ENCODE measurements around the gene AEN. TPM values are rescaled to one million over a fixed set of nuclear protein-coding genes. Genes with fewer than 3 reads are reported as not detected.
A peak's percentile ranks its signal among the peaks of the same experiment; 100 is the strongest.

AEN gene
- total RNA-seq, 1 donor from 2014 or later: 41.9 TPM

DNA sequence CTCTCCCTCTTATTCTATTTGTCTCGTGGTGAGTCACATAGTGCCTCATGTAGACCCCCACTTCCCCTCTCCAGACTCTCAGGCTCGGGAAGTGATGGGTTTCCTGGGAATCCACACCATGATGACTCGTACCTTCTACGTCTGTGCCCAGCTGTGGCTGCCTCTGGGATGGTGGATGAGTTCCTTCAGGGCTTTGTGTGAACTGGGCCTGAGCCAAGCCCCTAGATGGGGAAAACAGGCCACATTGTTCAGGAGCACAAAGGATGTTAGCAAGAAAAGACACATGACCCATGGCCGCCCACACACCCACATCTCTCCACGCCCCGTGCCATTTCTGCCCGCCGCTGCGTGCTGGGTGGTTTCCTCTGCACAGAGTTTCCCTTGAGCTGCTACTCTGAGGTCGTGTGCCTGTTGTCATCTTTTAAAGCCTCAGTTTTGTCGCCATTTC, 28.2 kb downstream of the AEN start:
- Mint-ChIP-seq H3K4me3 (peak overlapping the region; percentile 66), H3K27me3 (no peaks in the 10 kb centered on the region), H3K27ac (peak overlapping the region; percentile 96), H3K4me1 (peaks cover 92% of the 10 kb centered on the region), H3K9me3 (no peaks in the 10 kb centered on the region), H3K36me3 (ENCODE audit: low read depth) (peaks cover 63% of the 10 kb centered on the region)
- intact Hi-C loops (cut with micrococcal nuclease): no loop called here
- POLR2A ChIA-PET: interaction anchor here (0.9 to 1.7 kb wide), 7 partner anchors 10 to 439 kb away, joined by 3 to 6 read pairs (median 4); partner anchors contain the start of genes ABHD2 and AEN
- ATAC-seq (ENCODE audit: low read depth) (peak; percentile 83), DNase-seq (peak; percentile 44)
- CTCF ChIA-PET: interaction anchor here (0.6 to 1.5 kb wide), 3 partner anchors 15 to 1353 kb away, joined by 3 read pairs; no protein-coding TSS in a partner anchor
- TF ChIP-seq, protein P1, sequence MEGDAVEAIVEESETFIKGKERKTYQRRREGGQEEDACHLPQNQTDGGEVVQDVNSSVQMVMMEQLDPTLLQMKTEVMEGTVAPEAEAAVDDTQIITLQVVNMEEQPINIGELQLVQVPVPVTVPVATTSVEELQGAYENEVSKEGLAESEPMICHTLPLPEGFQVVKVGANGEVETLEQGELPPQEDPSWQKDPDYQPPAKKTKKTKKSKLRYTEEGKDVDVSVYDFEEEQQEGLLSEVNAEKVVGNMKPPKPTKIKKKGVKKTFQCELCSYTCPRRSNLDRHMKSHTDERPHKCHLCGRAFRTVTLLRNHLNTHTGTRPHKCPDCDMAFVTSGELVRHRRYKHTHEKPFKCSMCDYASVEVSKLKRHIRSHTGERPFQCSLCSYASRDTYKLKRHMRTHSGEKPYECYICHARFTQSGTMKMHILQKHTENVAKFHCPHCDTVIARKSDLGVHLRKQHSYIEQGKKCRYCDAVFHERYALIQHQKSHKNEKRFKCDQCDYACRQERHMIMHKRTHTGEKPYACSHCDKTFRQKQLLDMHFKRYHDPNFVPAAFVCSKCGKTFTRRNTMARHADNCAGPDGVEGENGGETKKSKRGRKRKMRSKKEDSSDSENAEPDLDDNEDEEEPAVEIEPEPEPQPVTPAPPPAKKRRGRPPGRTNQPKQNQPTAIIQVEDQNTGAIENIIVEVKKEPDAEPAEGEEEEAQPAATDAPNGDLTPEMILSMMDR (IDR thresholded peaks at IDR 0.05): no peak

DNA sequence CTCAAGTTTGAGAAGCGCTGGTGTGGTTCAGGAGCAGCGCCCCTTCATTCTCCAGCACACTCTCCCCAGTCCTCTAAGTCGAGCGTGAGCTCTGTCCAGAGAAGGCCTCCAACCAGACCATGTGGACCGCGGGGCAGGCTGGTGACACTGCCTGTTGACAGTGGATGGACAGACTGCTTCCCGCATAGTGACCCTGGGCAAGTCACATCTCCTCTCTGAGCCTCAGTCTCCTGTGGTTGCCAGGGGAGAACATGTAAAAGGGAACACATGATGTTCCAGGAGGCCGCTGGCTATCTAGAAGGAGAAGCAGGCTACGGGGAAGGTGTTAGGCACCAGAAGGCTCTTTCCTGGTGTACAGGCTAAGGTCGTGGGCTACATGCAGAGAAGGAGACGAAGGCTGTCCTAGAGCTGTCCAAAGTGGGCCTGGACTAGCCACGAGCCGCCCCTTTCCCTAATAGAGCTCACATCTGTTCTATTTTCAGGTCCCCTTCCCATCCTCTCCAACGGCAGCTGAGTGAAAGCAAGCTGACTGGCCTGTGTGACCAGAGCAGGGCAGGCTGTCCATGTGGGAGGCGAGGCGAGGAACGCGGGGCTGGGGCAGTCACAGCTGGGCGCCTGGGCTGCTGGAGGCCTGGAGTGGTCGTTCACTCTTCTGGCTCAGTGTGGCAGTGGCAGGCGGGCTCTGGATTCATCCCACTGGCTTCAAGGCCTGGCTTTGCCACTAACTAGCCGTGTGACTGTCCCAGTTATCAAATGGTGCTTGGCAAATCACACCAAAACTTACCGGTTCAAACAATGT, 28.8 kb downstream of the AEN start:
- intact Hi-C loops (cut with micrococcal nuclease): no loop called here
- H3K4me1 Mint-ChIP-seq: peaks cover 92% of the 10 kb centered on the region

DNA sequence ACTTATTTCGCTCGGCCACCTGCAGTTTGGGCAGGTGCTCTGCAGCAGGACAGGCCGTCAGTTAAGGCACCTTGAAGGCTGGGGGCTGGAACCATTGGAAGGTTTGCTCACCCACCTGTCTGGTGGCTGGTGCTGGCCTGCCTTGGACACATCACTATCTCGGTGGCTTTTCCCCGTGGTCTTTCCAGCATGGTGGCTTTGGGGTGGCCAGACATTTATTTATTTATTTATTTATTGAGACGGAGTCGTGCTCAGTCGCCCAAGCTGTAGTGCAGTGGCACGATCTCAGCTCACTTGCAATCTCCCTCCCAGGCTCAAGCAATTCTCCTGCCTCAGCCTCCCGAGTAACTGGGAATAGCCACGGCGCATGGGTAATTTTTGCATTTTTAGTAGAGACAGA, 29.4 kb downstream of the AEN start:
- POLR2A ChIA-PET: interaction anchor here (0.9 to 1.1 kb wide), 2 partner anchors 14 to 15 kb away, joined by 3 to 4 read pairs; no protein-coding TSS in a partner anchor

More for the DNA sequence above, 28.8 kb downstream of the AEN start:
- DNase-seq (peak; percentile 13), ATAC-seq (ENCODE audit: low read depth) (no peak)
- CTCF ChIA-PET: interaction anchor here (0.6 to 1.5 kb wide), 3 partner anchors 14 to 1352 kb away, joined by 3 read pairs; no protein-coding TSS in a partner anchor
- H3K36me3 Mint-ChIP-seq (ENCODE audit: low read depth): peaks cover 63% of the 10 kb centered on the region
- POLR2A ChIA-PET: interaction anchor here (0.5 to 1.7 kb wide), 8 partner anchors 9 to 438 kb away, joined by 3 to 6 read pairs (median 4); partner anchors contain the start of genes ABHD2 and AEN
- H3K27me3 Mint-ChIP-seq: no peaks in the 10 kb centered on the region
- peak overlapping the region; percentile 96 for H3K27ac Mint-ChIP-seq
- H3K4me3 Mint-ChIP-seq: peak overlapping the region; percentile 66
- no peaks in the 10 kb centered on the region for H3K9me3 Mint-ChIP-seq
- TF ChIP-seq, protein P1 (IDR thresholded peaks at IDR 0.05): no peak

DNA sequence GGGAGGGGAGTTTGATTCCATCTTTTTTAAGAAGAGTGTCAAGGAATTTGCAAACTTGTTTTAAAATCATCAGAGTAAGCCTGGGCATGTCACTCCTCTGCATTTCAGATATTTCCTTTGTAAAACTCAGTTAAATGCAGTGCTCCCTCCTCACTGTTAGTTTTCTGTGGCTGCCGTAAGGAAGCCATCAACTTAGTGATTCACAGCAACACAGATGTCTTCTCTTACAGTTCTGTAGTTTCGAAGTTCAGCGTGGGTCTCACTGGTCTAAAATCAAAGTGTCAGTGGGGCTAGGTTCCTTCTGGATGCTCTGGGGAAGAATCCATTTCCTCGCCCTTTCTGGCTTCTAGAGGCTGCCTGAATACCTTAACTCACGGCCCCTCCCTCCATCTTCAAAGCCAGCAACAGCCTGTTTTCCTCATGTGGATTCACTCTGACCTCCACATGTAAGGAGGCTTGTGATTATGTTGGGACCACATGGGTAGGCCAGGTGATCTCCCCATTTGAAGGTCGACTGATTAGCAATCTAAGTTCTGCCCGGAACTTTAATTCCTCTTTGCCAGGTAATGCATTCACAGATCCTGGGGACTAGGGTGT, 30.1 kb downstream of the AEN start:
- Mint-ChIP-seq H3K4me1 (peaks cover 92% of the 10 kb centered on the region), H3K27ac (peak overlapping the region; percentile 77), H3K9me3 (no peaks in the 10 kb centered on the region), H3K4me3 (no peak overlapping the region), H3K27me3 (no peaks in the 10 kb centered on the region), H3K36me3 (ENCODE audit: low read depth) (peaks cover 53% of the 10 kb centered on the region)
- TF ChIP-seq, protein P1 (IDR thresholded peaks at IDR 0.05): no peak
- ChIA-PET POLR2A (no interaction called here), CTCF (no interaction called here)
- DNase-seq (no peak), ATAC-seq (ENCODE audit: low read depth) (no peak)
- intact Hi-C loops (cut with micrococcal nuclease): no loop called here

More for the DNA sequence above, 29.4 kb downstream of the AEN start:
- H3K4me3 Mint-ChIP-seq: no peak overlapping the region
- CTCF ChIA-PET: no interaction called here
- H3K27ac Mint-ChIP-seq: peak overlapping the region; percentile 77
- ATAC-seq (ENCODE audit: low read depth) (no peak), DNase-seq (peak; percentile 12)
- H3K4me1 Mint-ChIP-seq: peaks cover 92% of the 10 kb centered on the region
- H3K9me3 Mint-ChIP-seq: no peaks in the 10 kb centered on the region
- H3K36me3 Mint-ChIP-seq (ENCODE audit: low read depth): peaks cover 59% of the 10 kb centered on the region
- H3K27me3 Mint-ChIP-seq: no peaks in the 10 kb centered on the region
- intact Hi-C loops (cut with micrococcal nuclease): no loop called here
- TF ChIP-seq, protein P1 (IDR thresholded peaks at IDR 0.05): no peak

DNA sequence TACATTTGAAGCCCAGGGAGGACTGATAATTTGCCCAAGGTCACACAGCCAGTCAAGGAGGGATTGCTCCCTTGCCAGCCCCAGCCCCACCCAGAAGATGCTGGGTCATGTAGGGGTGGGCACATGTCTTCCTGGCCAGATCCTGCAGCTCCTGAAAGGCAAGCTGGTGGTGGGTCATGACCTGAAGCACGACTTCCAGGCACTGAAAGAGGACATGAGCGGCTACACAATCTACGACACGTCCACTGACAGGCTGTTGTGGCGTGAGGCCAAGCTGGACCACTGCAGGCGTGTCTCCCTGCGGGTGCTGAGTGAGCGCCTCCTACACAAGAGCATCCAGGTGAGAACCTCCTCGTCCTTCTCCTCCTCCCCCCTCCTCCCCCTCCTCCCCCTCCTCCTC, 30.8 kb downstream of the AEN start:
- intact Hi-C loops (cut with micrococcal nuclease): no loop called here
- DNase-seq: no peak
- peak overlapping the region; percentile 77 for H3K27ac Mint-ChIP-seq
- H3K4me3 Mint-ChIP-seq: no peak overlapping the region
- H3K36me3 Mint-ChIP-seq (ENCODE audit: low read depth): peaks cover 48% of the 10 kb centered on the region
- TF ChIP-seq, protein P1 (IDR thresholded peaks at IDR 0.05): no peak
- H3K4me1 Mint-ChIP-seq: peaks cover 91% of the 10 kb centered on the region
- ChIA-PET POLR2A (no interaction called here), CTCF (no interaction called here)
- H3K9me3 Mint-ChIP-seq: no peaks in the 10 kb centered on the region
- ATAC-seq (ENCODE audit: low read depth): no peak
- H3K27me3 Mint-ChIP-seq: no peaks in the 10 kb centered on the region

Measured in activated B cell treated with CpG ODN at 0.5 μM for 24 hours (primary cell).